Measurements from ENCODE around the gene STX4.

DNA sequence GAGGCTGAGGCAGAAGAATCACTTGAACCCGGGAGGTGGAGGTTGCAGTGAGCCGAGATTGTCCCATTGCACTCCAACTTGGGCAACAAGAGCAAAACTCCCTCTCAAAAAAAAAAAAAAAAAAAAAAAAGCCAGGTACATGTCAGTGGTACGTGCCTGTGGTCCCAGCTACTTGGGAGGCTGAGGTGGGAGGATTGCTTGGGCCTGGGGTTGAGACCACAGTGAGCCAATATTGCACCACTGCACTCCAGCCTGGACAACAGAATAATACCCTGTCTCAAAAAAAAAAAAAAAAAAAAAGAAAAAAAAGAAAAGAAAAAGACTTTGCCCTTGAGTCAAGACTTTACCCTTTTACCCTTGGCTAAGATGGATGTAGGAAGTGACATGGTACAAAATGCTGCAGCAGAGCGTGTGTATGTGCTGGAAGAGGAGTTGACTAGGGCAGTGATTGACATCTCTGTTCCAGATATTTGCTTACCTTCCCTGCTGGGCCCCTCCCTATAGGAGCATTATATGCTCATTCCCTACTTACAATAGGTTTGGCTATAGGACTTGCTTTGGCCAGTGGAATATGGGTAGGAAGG, 10.6 kb downstream of the STX4 start:
- TF ChIP-seq, protein P1, sequence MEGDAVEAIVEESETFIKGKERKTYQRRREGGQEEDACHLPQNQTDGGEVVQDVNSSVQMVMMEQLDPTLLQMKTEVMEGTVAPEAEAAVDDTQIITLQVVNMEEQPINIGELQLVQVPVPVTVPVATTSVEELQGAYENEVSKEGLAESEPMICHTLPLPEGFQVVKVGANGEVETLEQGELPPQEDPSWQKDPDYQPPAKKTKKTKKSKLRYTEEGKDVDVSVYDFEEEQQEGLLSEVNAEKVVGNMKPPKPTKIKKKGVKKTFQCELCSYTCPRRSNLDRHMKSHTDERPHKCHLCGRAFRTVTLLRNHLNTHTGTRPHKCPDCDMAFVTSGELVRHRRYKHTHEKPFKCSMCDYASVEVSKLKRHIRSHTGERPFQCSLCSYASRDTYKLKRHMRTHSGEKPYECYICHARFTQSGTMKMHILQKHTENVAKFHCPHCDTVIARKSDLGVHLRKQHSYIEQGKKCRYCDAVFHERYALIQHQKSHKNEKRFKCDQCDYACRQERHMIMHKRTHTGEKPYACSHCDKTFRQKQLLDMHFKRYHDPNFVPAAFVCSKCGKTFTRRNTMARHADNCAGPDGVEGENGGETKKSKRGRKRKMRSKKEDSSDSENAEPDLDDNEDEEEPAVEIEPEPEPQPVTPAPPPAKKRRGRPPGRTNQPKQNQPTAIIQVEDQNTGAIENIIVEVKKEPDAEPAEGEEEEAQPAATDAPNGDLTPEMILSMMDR (IDR thresholded peaks at IDR 0.05), result no peak
- no peak for TF ChIP-seq POLR2AphosphoS5 (IDR thresholded peaks at IDR 0.05)
- no peak for TF ChIP-seq POLR2A (IDR thresholded peaks at IDR 0.05)

All from breast epithelium (tissue), 3 donors.